Body of pancreas (tissue), 4 donors: Measurements from ENCODE around the gene MMP25.

Experiments used
- CTCF ChIP-seq, 7 experiments: fragments of 450-650 bp in 4 of 7; fragments of 200-600 bp in 3 of 7; sonication (generic) in 3 of 7; IDR thresholded peaks; one replicate each; pipeline ENCODE4 v1.5.1; 2016 to 2019; ENCODE audit warnings: antibody characterized with exemption in 7 of 7
- POLR2A ChIP-seq, 3 donors: fragments of 450-650 bp; IDR thresholded peaks; one replicate each; pipeline ENCODE4 v1.6.1; 2016; ENCODE audit warnings: antibody characterized with exemption in 3 of 3, mild to moderate bottlenecking in 2 of 3

GRCh38 chr16:3095869-3096268 lies 49.5 kb downstream of the MMP25 start:
- TF ChIP-seq CTCF (IDR thresholded peaks at IDR 0.05) (peak in 1 of 7 experiments; percentile 27), POLR2A (IDR thresholded peaks at IDR 0.05) (no peak)
